SK-N-SH (cell line): ENCODE measurements around the gene MLEC.

Source experiments
- EP300 ChIP-seq, 2 experiments: IDR thresholded peaks; 2 replicates each; pipeline versions ENCODE4 v1.4.0 to v1.6.1; 2012; ENCODE audit warnings: borderline replicate concordance in 1 of 2, low read depth in 1 of 2, low read length in 1 of 2
- EZH2phosphoT487 ChIP-seq: fragments of 200-600 bp; sonication (generic); IDR thresholded peaks from 2 replicates; pipeline ENCODE4 v1.6.1; 2017; ENCODE audit warnings: low read depth, mixed run types, mild to moderate bottlenecking, antibody characterized with exemption, moderate library complexity, borderline replicate concordance
- FOXM1 ChIP-seq: IDR thresholded peaks from 2 replicates; pipeline ENCODE4 v1.4.0; 2012; ENCODE audit warnings: low read depth, mild to moderate bottlenecking
- MXI1 ChIP-seq: IDR thresholded peaks from 2 replicates; pipeline ENCODE4 v1.6.1; 2012; ENCODE audit warnings: mild to moderate bottlenecking, low read depth, low read length, improper control_type of control experiment
- TAF1 ChIP-seq: IDR thresholded peaks from 2 replicates; pipeline ENCODE4 v1.6.1; 2012; ENCODE audit warnings: low read depth, mild to moderate bottlenecking, low read length, moderate library complexity, borderline replicate concordance
- YY1 ChIP-seq: IDR thresholded peaks from 2 replicates; pipeline ENCODE4 v1.4.0; 2012; ENCODE audit warnings: low read depth, mild to moderate bottlenecking
- TF ChIP-seq, protein P1 (sequence below): fragments of 200-600 bp; sonication (generic); IDR thresholded peaks from 2 replicates; pipeline ENCODE4 v1.6.1; 2017; ENCODE audit warnings: antibody characterized with exemption, mild to moderate bottlenecking, moderate library complexity

DNA sequence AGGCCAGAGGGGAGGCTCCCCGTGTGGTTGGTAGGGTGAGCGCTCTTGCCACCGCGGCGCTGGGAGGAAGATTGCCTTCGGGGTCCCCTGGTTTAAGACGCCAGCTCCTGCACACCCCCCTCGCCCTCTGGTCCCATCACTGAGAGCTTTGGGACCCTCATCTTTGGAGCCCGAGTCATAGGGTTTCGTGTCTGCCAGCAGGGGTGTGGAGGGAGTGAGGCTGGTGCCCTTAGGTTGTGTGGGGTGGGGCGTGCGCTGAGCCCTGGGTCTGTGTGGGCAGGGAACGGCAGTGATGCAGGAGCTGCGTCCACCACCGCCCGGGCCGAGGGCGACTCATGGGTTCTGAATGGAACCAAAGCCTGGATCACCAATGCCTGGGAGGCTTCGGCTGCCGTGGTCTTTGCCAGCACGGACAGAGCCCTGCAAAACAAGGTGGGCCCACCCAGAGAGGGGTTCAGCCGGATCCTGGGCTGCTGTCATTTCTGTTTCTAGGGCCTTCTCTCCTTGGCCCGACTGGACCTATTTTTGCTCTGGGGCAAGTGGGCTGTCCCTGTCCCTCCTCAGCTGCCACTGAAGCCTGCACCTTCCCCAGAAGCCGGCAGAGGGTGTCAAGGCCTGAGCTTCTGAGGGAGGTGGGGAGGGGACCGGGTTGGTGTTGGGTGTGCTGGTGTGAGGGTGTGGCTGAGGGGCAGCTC, 50.8 kb downstream of the MLEC start:
- TF ChIP-seq, protein P1, sequence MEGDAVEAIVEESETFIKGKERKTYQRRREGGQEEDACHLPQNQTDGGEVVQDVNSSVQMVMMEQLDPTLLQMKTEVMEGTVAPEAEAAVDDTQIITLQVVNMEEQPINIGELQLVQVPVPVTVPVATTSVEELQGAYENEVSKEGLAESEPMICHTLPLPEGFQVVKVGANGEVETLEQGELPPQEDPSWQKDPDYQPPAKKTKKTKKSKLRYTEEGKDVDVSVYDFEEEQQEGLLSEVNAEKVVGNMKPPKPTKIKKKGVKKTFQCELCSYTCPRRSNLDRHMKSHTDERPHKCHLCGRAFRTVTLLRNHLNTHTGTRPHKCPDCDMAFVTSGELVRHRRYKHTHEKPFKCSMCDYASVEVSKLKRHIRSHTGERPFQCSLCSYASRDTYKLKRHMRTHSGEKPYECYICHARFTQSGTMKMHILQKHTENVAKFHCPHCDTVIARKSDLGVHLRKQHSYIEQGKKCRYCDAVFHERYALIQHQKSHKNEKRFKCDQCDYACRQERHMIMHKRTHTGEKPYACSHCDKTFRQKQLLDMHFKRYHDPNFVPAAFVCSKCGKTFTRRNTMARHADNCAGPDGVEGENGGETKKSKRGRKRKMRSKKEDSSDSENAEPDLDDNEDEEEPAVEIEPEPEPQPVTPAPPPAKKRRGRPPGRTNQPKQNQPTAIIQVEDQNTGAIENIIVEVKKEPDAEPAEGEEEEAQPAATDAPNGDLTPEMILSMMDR = no peak; the same call in 1 of the 2 replicates
- TF ChIP-seq YY1 = no peak
- TF ChIP-seq EP300 (IDR thresholded peaks at IDR 0.05; ENCODE audit: borderline replicate concordance in 1 of 2, low read depth in 1 of 2, low read length in 1 of 2) = no peak
- no peak for TF ChIP-seq TAF1
- no peak for TF ChIP-seq EZH2phosphoT487
- no peak for TF ChIP-seq FOXM1
- TF ChIP-seq MXI1 = no peak
